Psoas muscle (tissue), 8 donors: ENCODE measurements around the gene ADAT1. TPM values are rescaled to one million over a fixed set of nuclear protein-coding genes. Genes with fewer than 3 reads are reported as not detected.

ENCODE experiments used
- ATAC-seq, 4 donors: fragments of 200-7000 bp; cut with Tn5 transposase; one replicate each; pipeline ENCODE4 v1.9.1; 2020; ENCODE audit warnings: moderate library complexity in 3 of 4, mild to moderate bottlenecking in 2 of 4
- DNase-seq, 2 donors: peaks; one replicate each; pipeline ENCODE4 v3.0.0-alpha.2; 2020
- H3K27ac ChIP-seq: fragments of 200-600 bp; one replicate; pipeline ENCODE4 v1.8.0; 2022
- H3K27me3 ChIP-seq, 3 donors: fragments of 200-600 bp in 1 of 3; one replicate each; pipeline versions ENCODE4 v1.6.1 to v1.8.0; 2013 to 2022; ENCODE audit warnings: low read length in 2 of 3, mild to moderate bottlenecking in 2 of 3, moderate library complexity in 1 of 3; ENCODE audit not compliant: insufficient read depth in 3 of 3
- H3K36me3 ChIP-seq, 2 donors: fragments of 200-600 bp in 1 of 2; one replicate each; pipeline versions ENCODE4 v1.6.1 to v1.8.0; 2013 to 2022; ENCODE audit warnings: low read depth in 1 of 2, mild to moderate bottlenecking in 1 of 2, moderate library complexity in 1 of 2; ENCODE audit not compliant: insufficient read depth in 1 of 2
- H3K4me1 ChIP-seq: fragments of 200-600 bp; one replicate; pipeline ENCODE4 v1.8.0; 2022
- H3K4me3 ChIP-seq: fragments of 200-600 bp; one replicate; pipeline ENCODE4 v1.8.0; 2022; ENCODE audit warnings: mild to moderate bottlenecking
- H3K9me3 ChIP-seq: fragments of 200-600 bp; one replicate; pipeline ENCODE4 v1.8.0; 2022
- WGBS, 3 donors: extraction: QIAGEN DNeasy Blood & Tissue Kit; methylation state at CpG; one replicate each; pipeline versions ENCODE4 v1.1.6 to v1.1.7; 2013; 5-methylcytosine and 5-hydroxymethylcytosine counted together
- intact Hi-C, 2 donors: fragments of 100-400 bp; cut with DNase I; formaldehyde crosslinking; loops; one replicate each; pipeline versions ENCODE4 v1.11.0 to v1.14.2; 2022
- polyA plus RNA-seq, 3 donors: library from polyadenylated mRNA; stranded (reverse); fragments of 200-250 nt; gene quantifications; one replicate each; pipeline ENCODE4 v1.2.3, GENCODE V29; 2013
- total RNA-seq, 4 donors: library from RNA; stranded (reverse); fragmentation: NEBNext Ultra II Directional in 2 of 4; extraction: Animal tissue kit (Norgen Biotek cat#: 25700) in 2 of 4; gene quantifications; one replicate each; pipeline versions ENCODE4 v1.2.1 to v1.2.4, GENCODE V29; 2021 to 2023
- TF ChIP-seq, protein P1 (sequence below): fragments of 200-600 bp; IDR thresholded peaks from one replicate; pipeline ENCODE4 v1.8.0; 2022; ENCODE audit warnings: antibody characterized with exemption
- donor health status: healthy with polysubstance abuse.
- donor health status: DM: no; HTN: no; CAD: no; lungs with moderate emphysema.
- donor health status: Bipolar disorder and iron deficiency.
- donor health status: healthy.
- donor health status: DM: yes; HTN: yes; CAD: no.
- donor health status: DM: no; HTN: no; CAD: no.
- donor health status: DM: no; HTN: no; CAD: no.
- donor health status: DM: yes; HTN: yes; CAD: no.

Gene ADAT1
- total and polyA plus RNA-seq, 7 donors: 6.9 to 26.1 (median 18.8) TPM

DNA sequence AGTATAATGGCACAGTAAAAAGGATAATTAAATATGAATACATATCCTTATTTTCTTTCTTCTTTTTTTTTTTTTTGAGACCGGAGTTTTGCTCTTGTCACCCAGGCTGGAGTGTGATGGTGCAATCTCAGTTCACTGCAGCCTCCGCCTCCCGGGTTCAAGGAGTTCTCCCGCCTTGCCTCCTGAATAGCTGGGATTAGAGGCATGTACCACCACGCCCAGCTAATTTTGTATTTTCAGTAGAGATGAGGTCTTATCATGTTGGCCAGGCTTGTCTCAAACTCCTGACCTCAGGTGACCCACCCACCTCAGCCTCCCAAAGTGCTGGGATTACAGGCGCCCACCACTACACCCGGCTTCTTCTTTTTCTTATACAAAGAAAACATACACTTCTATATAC is 44.9 kb downstream of the ADAT1 start:
- Histone ChIP-seq H3K4me3 (no peak overlapping the region), H3K27ac (no peak overlapping the region), H3K9me3 (no peaks in the 10 kb centered on the region), H3K27me3 (no peaks in the 10 kb centered on the region), H3K36me3 (peaks cover 13 to 82% of the 10 kb centered on the region in 2 donors), H3K4me1 (no peaks in the 10 kb centered on the region)
- 90 to 94% (median 93%) methylated on average over 7 of the region's 7 CpGs for WGBS, 3 donors
- DNase-seq: no peak
- TF ChIP-seq, protein P1, sequence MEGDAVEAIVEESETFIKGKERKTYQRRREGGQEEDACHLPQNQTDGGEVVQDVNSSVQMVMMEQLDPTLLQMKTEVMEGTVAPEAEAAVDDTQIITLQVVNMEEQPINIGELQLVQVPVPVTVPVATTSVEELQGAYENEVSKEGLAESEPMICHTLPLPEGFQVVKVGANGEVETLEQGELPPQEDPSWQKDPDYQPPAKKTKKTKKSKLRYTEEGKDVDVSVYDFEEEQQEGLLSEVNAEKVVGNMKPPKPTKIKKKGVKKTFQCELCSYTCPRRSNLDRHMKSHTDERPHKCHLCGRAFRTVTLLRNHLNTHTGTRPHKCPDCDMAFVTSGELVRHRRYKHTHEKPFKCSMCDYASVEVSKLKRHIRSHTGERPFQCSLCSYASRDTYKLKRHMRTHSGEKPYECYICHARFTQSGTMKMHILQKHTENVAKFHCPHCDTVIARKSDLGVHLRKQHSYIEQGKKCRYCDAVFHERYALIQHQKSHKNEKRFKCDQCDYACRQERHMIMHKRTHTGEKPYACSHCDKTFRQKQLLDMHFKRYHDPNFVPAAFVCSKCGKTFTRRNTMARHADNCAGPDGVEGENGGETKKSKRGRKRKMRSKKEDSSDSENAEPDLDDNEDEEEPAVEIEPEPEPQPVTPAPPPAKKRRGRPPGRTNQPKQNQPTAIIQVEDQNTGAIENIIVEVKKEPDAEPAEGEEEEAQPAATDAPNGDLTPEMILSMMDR: no peak
- no peak for ATAC-seq
- intact Hi-C loops: no loop called here

DNA sequence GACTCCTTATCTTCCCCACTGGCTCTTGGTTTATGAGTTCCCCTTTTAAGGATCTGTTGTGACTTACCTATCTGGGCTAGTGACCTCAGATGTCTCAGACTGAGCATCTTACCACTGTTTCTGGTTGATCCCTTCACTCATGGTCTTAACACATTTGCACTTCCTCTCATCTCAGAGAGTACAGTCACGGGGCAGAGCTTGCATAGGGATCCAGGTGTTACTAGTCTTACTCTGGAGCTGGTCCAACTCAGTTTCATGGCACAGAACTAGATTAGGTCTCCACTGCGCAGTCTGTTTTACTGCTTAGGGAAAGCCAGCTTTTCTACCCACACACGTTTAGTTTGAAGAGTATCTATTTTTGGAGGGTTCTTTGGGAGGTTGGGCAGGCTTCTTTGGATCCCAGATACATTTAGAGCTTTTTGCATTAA is 46.7 kb downstream of the ADAT1 start:
- intact Hi-C loops: no loop called here
- no peak overlapping the region for H3K4me3 ChIP-seq
- TF ChIP-seq, protein P1: no peak
- H3K27ac ChIP-seq: no peak overlapping the region
- no peaks in the 10 kb centered on the region for H3K9me3 ChIP-seq
- peaks cover 13 to 97% of the 10 kb centered on the region in 2 donors for H3K36me3 ChIP-seq
- DNase-seq: no peak
- 47 to 65% (median 54%) methylated on average over 3 of the region's 3 CpGs for WGBS, 3 donors
- peaks cover 1% of the 10 kb centered on the region for H3K4me1 ChIP-seq
- H3K27me3 ChIP-seq: no peaks in the 10 kb centered on the region
- no peak for ATAC-seq

DNA sequence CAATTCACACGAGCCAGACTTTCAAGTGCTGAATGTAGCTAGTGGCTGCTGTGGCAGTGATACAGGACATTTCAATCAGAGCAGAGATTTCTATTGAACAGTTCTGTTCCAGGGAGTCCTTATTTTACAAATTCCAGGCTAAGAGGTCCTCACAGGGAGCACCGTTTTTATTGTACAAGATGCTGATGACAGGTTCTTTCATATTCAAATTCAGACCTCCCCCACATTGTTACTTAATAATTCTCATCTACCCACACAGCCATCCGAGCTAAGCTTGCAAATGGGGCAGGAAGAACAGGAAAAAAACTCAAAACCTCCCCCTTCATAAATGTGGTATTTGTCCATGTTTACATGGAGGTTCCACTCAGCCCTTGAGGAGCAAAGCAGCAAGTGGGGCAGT is 47.1 kb downstream of the ADAT1 start:
- no peak for ATAC-seq
- Histone ChIP-seq H3K36me3 (peaks cover 13 to 98% of the 10 kb centered on the region in 2 donors), H3K4me1 (peaks cover 6% of the 10 kb centered on the region), H3K9me3 (no peaks in the 10 kb centered on the region), H3K27me3 (no peaks in the 10 kb centered on the region), H3K4me3 (no peak overlapping the region), H3K27ac (no peak overlapping the region)
- no peak for DNase-seq
- intact Hi-C loops: no loop called here
- TF ChIP-seq, protein P1: no peak
- 63 to 69% (median 64%) methylated on average over 3 of the region's 3 CpGs for WGBS, 3 donors

DNA sequence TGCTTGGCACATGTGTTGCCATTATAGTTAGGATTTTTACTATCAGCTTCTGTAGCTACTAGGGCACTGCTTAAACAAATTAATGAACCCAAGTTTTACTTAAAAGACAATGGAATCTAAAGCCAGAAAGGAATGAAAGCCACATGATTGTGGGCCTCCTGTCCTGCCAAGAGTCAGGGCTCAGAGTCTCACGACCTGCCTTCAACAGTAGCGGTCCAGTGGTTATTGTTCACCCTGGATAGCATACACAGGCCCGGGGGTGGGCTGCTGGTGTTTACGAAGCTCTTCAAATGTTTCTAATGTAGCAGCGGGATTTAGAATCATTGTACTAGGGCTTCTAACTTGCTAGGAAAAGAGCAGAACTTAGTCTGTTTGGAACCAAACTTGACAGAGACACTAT is 49.1 kb downstream of the ADAT1 start:
- H3K9me3 ChIP-seq: no peaks in the 10 kb centered on the region
- intact Hi-C loops: no loop called here
- peaks cover 13 to 100% of the 10 kb centered on the region in 2 donors for H3K36me3 ChIP-seq
- no peak overlapping the region for H3K27ac ChIP-seq
- ATAC-seq (no peak), DNase-seq (no peak)
- WGBS, 3 donors: 85 to 89% (median 88%) methylated on average over 5 of the region's 5 CpGs
- TF ChIP-seq, protein P1: no peak
- H3K27me3 ChIP-seq: no peaks in the 10 kb centered on the region
- H3K4me3 ChIP-seq: no peak overlapping the region
- peaks cover 24% of the 10 kb centered on the region for H3K4me1 ChIP-seq

GRCh38 chr16:75572864-75573542 is 50.1 kb downstream of the ADAT1 start:
- no peak for ATAC-seq
- 68 to 71% (median 68%) methylated on average over 3 of the region's 3 CpGs for WGBS, 3 donors
- no peaks in the 10 kb centered on the region for H3K27me3 ChIP-seq
- peaks cover 33% of the 10 kb centered on the region for H3K4me1 ChIP-seq
- H3K4me3 ChIP-seq: no peak overlapping the region
- intact Hi-C loops: no loop called here
- H3K36me3 ChIP-seq: peaks cover 14 to 100% of the 10 kb centered on the region in 2 donors
- TF ChIP-seq, protein P1: no peak
- no peak for DNase-seq
- H3K27ac ChIP-seq: no peak overlapping the region
- no peaks in the 10 kb centered on the region for H3K9me3 ChIP-seq
